PC-3 (cell line): ENCODE results near the gene C16orf92. TPM values are rescaled to one million over a fixed set of nuclear protein-coding genes. Genes with fewer than 3 reads are reported as not detected.

Experiments used
- ATAC-seq: fragments of 200-7000 bp; cut with Tn5 transposase; 2 replicates; pipeline ENCODE4 v1.9.1; 2020; ENCODE audit warnings: mild to moderate bottlenecking, moderate library complexity
- BruUV-seq: library from RNA; stranded (reverse); fragments of 400-500 nt; replicated peaks from 2 replicates; lab custom pipeline; 2021; lab: Mats Ljungman, UMichigan
- CTCF ChIA-PET: fragments of 300-600 bp; sonication (Branson Sonifier 250); formaldehyde crosslinking; loops from one replicate; lab custom pipeline; 2022; ENCODE audit warnings: antibody characterized with exemption; lab: Charles Lee
- POLR2A ChIA-PET: fragments of 300-600 bp; sonication (Branson Sonifier 250); formaldehyde crosslinking; loops from one replicate; lab custom pipeline; 2022; ENCODE audit warnings: antibody characterized with exemption; ENCODE audit not compliant: unreplicated experiment; lab: Charles Lee
- DNase-seq: peaks from one replicate; pipeline ENCODE4 v3.0.0-alpha.2; 2015
- H2AFZ ChIP-seq: fragments of 300-600 bp; sonication (generic); 2 replicates; pipeline ENCODE4 v1.6.0; 2016; ENCODE audit warnings: antibody characterized with exemption, low read length
- H3F3A ChIP-seq: fragments of 300-600 bp; sonication (generic); one replicate; pipeline ENCODE4 v1.6.0; 2017; ENCODE audit warnings: antibody characterized with exemption, low read length, control low read depth, mild to moderate bottlenecking; ENCODE audit not compliant: unreplicated experiment
- H3K27ac ChIP-seq: fragments of 300-600 bp; sonication (generic); 2 replicates; pipeline ENCODE4 v1.5.1; 2016; ENCODE audit warnings: mild to moderate bottlenecking, low read length
- H3K27me3 ChIP-seq: fragments of 300-600 bp; sonication (generic); 2 replicates; pipeline ENCODE4 v1.6.1; 2016; ENCODE audit warnings: low read length, mixed read lengths
- H3K36me3 ChIP-seq: fragments of 300-600 bp; sonication (generic); 2 replicates; pipeline ENCODE4 v1.6.1; 2016; ENCODE audit warnings: low read depth, mixed run types, low read length, mixed read lengths
- H3K4me1 ChIP-seq: fragments of 300-600 bp; sonication (generic); 2 replicates; pipeline ENCODE4 v1.5.1; 2016; ENCODE audit warnings: low read length; ENCODE audit not compliant: insufficient read depth
- H3K4me2 ChIP-seq: fragments of 300-600 bp; sonication (generic); 2 replicates; pipeline ENCODE4 v1.6.0; 2016; ENCODE audit warnings: low read length
- H3K4me3 ChIP-seq: fragments of 300-600 bp; sonication (generic); 2 replicates; pipeline ENCODE4 v1.5.1; 2016; ENCODE audit warnings: mild to moderate bottlenecking, low read length, mixed read lengths
- H3K79me2 ChIP-seq: fragments of 300-600 bp; sonication (generic); 2 replicates; pipeline ENCODE4 v1.6.1; 2017; ENCODE audit warnings: low read length, mixed read lengths
- H3K9ac ChIP-seq: fragments of 300-600 bp; sonication (generic); 2 replicates; pipeline ENCODE4 v1.6.0; 2016; ENCODE audit warnings: mild to moderate bottlenecking, low read length
- H3K9me2 ChIP-seq: fragments of 300-600 bp; sonication (generic); replicated peaks from 2 replicates; pipeline ENCODE4 v1.6.1; 2016; ENCODE audit warnings: mixed run types, low read length, mixed read lengths
- H3K9me3 ChIP-seq: fragments of 300-600 bp; sonication (generic); 2 replicates; pipeline ENCODE4 v1.6.1; 2016; ENCODE audit warnings: low read length, mixed read lengths
- H4K20me1 ChIP-seq: fragments of 300-600 bp; sonication (generic); 2 replicates; pipeline ENCODE4 v1.6.1; 2016; ENCODE audit warnings: low read length, mixed read lengths
- EZH2 ChIP-seq: fragments of 300-600 bp; sonication (generic); IDR thresholded peaks from one replicate; pipeline ENCODE4 v1.6.1; 2017; ENCODE audit warnings: antibody characterized with exemption, mild to moderate bottlenecking, low read length; ENCODE audit not compliant: unreplicated experiment
- EZH2phosphoT487 ChIP-seq: fragments of 300-600 bp; sonication (generic); IDR thresholded peaks from 2 replicates; pipeline ENCODE4 v1.6.1; 2018; ENCODE audit warnings: mild to moderate bottlenecking, antibody characterized with exemption, low read length, borderline replicate concordance
- intact Hi-C: fragments of 100-400 bp; cut with micrococcal nuclease; formaldehyde crosslinking; loops from 2 replicates; pipeline ENCODE4 v1.9.0; 2023
- total RNA-seq: library from RNA; depleted of rRNA; stranded (reverse); fragments of >200 nt; gene quantifications from 2 replicates; pipeline ENCODE4 v1.2.3, GENCODE V29; 2014
- TF ChIP-seq, protein P1 (sequence below): fragments of 300-600 bp; sonication (generic); conservative IDR thresholded peaks from 2 replicates; pipeline ENCODE4 v1.5.1; 2017; ENCODE audit warnings: antibody characterized with exemption, low read depth, mild to moderate bottlenecking, low read length

C16orf92 gene
- total RNA-seq, 1 experiment from 2014 or later: not detected

- Histone ChIP-seq H3K4me2 (no peak overlapping the region), H3K79me2 (no peaks in the 10 kb centered on the region), H4K20me1 (no peaks in the 10 kb centered on the region), H2AFZ (no peak overlapping the region), H3K27ac (no peak overlapping the region), H3K9ac (no peak overlapping the region), H3K36me3 (no peaks in the 10 kb centered on the region), H3K27me3 (no peaks in the 10 kb centered on the region), H3F3A (no peaks in the 10 kb centered on the region), H3K4me3 (no peak overlapping the region), H3K9me3 (no peaks in the 10 kb centered on the region), H3K9me2 (no peaks in the 10 kb centered on the region), H3K4me1 (no peaks in the 10 kb centered on the region)
- no peak for DNase-seq
- ChIA-PET CTCF (interaction anchor here (0.6 kb wide), 2 partner anchors 8 to 29 kb away, joined by 3 to 4 read pairs; no protein-coding TSS in a partner anchor), POLR2A (no interaction called here)
- ATAC-seq: peak; percentile 52
- TF ChIP-seq, protein P1, sequence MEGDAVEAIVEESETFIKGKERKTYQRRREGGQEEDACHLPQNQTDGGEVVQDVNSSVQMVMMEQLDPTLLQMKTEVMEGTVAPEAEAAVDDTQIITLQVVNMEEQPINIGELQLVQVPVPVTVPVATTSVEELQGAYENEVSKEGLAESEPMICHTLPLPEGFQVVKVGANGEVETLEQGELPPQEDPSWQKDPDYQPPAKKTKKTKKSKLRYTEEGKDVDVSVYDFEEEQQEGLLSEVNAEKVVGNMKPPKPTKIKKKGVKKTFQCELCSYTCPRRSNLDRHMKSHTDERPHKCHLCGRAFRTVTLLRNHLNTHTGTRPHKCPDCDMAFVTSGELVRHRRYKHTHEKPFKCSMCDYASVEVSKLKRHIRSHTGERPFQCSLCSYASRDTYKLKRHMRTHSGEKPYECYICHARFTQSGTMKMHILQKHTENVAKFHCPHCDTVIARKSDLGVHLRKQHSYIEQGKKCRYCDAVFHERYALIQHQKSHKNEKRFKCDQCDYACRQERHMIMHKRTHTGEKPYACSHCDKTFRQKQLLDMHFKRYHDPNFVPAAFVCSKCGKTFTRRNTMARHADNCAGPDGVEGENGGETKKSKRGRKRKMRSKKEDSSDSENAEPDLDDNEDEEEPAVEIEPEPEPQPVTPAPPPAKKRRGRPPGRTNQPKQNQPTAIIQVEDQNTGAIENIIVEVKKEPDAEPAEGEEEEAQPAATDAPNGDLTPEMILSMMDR: no peak
- no peak for TF ChIP-seq EZH2phosphoT487
- no peak for TF ChIP-seq EZH2
- BruUV-seq: no TSS peak
- intact Hi-C loops: no loop called here
These were observed 18.2 kb upstream of the C16orf92 start for GRCh38 chr16:30004811-30005242.

DNA sequence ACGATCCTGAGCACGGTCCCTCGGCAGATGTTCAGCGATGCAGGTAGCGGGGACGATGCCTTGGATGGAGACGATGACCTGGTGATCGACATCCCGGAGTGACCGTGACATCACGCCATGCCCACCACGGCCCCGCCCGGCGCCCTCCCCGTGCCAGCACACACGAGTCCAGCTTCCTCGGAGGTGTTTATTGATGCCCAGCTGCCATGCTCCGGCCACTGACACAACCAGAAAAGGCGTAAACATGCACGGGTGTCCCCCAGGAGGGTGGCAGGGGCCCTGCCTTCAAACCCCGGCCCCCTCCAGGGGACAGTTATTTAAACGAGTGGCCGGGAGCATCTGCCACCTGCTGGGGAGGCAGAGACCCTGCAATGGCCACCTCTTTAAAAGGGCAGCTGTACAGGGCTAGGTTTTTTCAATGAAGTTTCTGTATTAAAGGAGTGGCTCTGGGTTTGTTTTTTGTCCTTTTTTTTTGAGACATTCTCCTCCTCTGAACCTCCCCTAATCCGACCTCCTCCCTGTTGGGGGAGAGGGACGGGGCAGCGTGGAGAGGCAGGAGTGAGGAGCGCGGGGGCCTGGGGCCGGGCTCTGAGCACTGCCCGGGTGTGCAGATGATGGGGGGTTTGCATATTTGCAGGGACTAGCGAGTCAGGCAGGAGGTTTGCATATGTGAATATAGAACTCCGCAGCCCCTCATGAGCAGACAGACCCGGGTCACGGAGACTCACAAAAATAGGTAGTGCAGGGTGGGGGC is 17.5 kb upstream of the C16orf92 start:
- H2AFZ ChIP-seq: no peak overlapping the region
- ATAC-seq: peak; percentile 53

More for the DNA sequence above, 17.5 kb upstream of the C16orf92 start:
- no TSS peak for BruUV-seq
- CTCF ChIA-PET: interaction anchor here (0.5 to 0.6 kb wide), 4 partner anchors 9 to 181 kb away, joined by 3 to 7 read pairs (median 4); partner anchors contain the start of gene SEZ6L2
- Histone ChIP-seq H3K27me3 (no peaks in the 10 kb centered on the region), H4K20me1 (no peaks in the 10 kb centered on the region), H3K9me2 (no peaks in the 10 kb centered on the region), H3K9me3 (no peaks in the 10 kb centered on the region), H3K79me2 (no peaks in the 10 kb centered on the region), H3F3A (no peaks in the 10 kb centered on the region), H3K36me3 (no peaks in the 10 kb centered on the region), H3K4me1 (no peaks in the 10 kb centered on the region), H3K9ac (no peak overlapping the region), H3K4me3 (no peak overlapping the region), H3K4me2 (no peak overlapping the region), H3K27ac (no peak overlapping the region)
- peak; percentile 32 for DNase-seq
- POLR2A ChIA-PET: no interaction called here
- TF ChIP-seq, protein P1: peak; percentile 81
- TF ChIP-seq EZH2phosphoT487: no peak
- no peak for TF ChIP-seq EZH2
- intact Hi-C loops: no loop called here
